Ureter (tissue), 1 donor: ENCODE measurements around the gene SGO2. TPM values are rescaled to one million over a fixed set of nuclear protein-coding genes. Genes with fewer than 3 reads are reported as not detected.

ENCODE experiments used
- DNase-seq: peaks from one replicate; pipeline ENCODE4 v3.0.0-alpha.2; 2020; ENCODE audit warnings: low spot score
- total RNA-seq: library from RNA; stranded (reverse); gene quantifications from one replicate; pipeline ENCODE4 v1.2.4, GENCODE V29; 2023
- donor health status: DM: yes; HTN: yes; CAD: no.

SGO2 gene, protein sequence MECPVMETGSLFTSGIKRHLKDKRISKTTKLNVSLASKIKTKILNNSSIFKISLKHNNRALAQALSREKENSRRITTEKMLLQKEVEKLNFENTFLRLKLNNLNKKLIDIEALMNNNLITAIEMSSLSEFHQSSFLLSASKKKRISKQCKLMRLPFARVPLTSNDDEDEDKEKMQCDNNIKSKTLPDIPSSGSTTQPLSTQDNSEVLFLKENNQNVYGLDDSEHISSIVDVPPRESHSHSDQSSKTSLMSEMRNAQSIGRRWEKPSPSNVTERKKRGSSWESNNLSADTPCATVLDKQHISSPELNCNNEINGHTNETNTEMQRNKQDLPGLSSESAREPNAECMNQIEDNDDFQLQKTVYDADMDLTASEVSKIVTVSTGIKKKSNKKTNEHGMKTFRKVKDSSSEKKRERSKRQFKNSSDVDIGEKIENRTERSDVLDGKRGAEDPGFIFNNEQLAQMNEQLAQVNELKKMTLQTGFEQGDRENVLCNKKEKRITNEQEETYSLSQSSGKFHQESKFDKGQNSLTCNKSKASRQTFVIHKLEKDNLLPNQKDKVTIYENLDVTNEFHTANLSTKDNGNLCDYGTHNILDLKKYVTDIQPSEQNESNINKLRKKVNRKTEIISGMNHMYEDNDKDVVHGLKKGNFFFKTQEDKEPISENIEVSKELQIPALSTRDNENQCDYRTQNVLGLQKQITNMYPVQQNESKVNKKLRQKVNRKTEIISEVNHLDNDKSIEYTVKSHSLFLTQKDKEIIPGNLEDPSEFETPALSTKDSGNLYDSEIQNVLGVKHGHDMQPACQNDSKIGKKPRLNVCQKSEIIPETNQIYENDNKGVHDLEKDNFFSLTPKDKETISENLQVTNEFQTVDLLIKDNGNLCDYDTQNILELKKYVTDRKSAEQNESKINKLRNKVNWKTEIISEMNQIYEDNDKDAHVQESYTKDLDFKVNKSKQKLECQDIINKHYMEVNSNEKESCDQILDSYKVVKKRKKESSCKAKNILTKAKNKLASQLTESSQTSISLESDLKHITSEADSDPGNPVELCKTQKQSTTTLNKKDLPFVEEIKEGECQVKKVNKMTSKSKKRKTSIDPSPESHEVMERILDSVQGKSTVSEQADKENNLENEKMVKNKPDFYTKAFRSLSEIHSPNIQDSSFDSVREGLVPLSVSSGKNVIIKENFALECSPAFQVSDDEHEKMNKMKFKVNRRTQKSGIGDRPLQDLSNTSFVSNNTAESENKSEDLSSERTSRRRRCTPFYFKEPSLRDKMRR
- total RNA-seq, result 1.7 TPM

DNA sequence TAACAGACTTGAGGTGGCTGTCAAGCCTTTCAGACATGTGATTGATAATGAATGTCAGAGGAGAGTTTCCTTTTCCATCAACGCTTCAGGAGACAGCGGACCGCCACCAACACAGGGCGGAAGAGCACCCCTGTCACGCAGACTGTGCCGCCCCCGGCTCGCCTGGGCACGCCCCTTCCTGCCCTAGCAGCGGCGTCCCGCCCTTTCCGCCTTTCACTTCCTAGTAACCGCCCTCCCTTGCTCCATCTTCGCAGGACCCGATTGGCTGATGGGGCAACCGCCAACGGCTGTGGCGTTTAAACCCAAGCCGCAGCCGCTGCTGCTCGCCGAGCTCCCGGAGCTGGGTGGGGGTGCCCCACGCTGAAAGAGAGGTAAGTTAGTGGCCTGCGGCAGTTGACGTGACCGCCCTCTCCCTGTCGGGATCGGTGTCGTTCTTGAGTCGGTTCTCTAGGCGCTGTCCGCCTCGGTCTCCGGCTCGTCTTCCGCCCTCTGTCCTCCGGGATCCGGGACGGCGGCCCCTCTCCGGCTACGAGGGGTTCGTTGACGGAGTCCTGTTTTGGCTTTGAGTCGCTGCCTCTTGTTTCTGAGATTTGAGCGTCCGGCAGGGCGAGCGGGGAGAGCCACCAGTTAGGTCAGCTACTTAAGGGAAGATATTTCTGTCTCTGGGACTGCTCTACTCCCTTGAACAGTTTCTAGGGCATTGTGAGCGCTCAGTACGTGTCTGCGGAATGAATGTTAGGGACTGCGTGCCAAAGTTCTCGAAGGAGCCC lies at the start of gene SGO2:
SGO2 (plus strand) TSS at position 326 of the 770 bp plus-strand sequence. CDS start 6,769 bp downstream, outside the sequence.
- DNase-seq, result peak; percentile 95

DNA sequence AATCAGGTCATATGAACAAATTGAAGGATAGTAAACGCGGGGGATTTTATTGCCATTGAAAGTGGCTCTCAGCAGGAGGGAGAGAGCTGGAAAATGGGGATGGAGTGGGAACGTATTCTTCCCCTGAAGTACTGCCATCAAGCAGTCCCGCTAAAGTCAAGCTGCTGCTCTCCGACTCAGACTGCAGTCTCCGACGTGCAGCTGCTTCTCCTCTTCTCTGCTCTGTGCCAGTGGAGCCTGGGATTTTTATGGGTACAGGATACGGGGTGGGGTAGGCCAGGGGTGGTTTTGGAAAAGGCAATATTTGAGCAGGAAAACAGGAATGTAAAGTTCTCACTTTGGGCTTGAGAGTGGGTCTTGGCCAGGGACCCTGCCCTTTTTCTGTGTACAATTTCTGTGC lies 49.2 kb upstream of the SGO2 start:
- DNase-seq, result no peak

DNA sequence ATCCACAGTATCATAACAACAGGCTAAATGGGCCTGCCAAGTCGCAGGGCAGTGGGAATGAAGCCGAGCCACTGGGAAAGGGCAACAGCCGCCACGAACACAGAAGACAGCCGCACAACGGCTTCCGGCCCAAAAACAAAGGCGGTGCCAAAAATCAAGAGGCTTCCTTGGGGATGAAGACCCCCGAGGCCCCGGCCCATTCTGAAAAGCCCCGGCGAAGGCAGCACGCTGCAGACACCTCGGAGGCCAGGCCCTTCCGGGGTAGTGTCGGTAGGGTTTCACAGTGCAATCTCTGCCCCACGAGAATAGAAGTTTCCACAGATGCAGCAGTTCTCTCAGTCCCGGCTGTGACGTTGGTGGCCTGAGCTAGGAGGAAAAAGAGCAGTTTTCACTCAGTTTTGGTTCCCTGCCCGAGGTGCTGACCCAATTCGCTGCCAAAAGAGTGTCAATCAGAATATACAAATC lies 48.3 kb upstream of the SGO2 start:
- DNase-seq, result no peak

DNA sequence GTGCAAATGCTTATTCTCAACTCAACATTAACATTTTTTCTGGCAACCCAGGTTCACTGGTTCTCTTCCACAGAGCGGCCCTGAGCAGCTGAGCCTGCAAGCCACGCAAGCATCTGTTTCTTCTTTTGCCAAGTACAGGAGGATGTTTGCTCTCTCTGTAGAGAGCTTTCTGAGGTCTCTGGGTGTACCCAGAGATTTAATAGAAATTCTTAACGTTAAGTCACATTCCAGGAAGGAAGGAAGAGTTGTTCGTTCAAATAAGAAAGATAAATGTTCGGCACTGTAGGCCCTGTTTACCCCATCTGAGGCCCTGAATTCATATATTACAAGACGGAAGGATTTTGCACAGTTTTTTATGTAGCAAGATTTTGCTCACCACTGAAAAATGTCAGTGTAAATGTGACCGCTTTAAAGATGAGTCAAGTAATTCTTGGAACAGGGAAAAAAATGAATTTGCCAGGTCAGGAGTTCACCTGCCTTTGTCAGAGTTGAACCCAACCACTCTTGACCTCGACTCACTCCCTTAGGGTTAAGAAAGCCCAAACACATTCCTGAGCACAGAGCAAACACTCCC lies 46.2 kb upstream of the SGO2 start:
- DNase-seq, result no peak

DNA sequence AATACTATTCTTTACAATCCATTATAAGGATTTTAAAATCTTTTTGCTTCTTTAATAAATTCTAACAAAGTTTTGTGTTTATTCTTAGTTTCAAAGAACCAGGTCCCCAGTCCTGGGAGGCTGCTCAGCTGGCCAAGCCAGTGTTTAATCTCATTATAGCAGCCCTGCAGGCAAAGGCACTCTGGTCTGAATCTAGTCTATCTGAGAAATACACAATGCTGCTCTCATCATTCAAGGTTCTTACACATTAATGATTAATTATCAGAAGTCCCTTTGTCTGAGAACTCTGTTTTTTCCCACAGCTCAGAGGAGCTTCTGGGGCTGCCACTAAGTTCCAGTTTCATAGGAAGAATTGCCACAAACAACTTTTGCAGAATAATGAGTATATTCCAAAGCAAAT lies 43.8 kb upstream of the SGO2 start:
- DNase-seq, result no peak

DNA sequence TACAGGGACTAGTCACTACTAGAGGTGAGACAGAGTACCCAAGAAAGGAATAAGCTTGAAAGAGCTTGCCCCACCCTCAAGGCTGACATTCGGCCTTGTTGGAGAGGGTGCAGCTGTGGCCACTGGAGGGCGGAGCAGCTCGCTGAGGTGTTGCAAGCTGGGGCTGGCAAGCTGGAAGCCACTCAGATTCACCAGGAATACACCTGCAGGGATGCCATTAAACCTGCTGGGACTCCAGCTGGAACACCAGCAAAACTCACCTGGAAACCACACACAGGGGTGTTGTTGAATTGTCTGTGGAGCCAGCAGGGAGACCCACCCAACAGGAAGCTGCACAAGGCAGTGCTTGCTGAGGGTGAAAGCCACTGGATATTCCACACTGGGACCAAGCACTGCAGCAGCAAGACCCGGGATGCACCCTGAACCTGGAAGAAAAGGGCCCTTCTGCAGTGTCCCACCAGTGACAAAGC lies 42.2 kb upstream of the SGO2 start:
- no peak for DNase-seq

DNA sequence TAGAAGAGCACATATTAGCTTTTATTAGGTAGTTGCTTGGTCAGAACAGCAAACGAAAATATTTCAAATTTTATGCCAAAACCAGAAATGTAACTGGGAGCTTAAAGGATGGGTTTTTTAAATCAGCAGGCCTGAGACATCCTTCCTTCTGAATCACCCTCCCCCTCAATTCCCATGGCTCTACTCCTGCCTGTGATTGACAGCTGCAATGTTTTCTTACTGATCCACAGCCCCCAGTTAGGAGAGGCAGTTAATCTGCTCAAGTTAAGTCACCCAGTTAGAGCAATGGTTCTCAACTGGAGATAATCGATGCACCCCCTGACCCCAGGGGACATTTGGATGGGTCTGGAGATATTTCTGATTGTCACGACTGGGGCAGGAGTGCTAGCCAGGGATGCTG lies 41.1 kb upstream of the SGO2 start:
- no peak for DNase-seq

DNA sequence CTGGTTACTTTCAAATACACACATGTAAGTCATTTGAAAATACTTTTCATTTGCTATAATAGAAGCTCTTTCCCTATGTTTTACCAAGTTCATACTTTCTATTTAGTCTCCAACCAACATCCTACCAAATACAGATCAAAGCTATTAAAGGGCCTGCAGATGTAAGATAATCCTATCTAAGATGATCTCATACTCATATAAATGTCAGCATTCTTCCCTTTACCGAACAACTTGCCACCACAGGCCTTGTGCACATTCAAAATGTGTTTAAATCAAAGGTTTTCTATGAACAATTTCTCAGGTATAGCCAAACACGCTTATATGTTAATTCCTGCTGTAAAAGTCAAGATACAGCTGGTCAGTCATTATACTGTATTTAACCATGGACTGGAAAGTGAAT lies 39.5 kb upstream of the SGO2 start:
- DNase-seq, result no peak

DNA sequence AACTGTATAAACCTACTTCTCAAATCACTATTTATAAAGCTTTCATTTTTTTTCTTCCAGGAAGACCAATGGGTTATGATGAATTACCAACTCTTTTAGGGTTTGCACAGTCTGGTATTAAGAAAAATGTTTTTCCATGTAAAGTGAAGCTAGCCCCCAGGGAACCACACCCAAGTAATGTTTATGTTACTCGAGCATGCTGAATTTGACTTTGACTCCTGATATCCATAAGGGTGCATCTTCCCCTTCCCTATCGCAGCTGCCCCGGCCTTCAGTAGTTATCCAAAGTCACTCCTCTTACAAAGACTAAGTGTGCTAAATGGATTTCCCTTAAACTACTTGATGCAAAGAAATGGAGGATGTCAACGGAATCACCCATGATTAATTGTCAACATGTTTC lies 37.8 kb upstream of the SGO2 start:
- no peak for DNase-seq

DNA sequence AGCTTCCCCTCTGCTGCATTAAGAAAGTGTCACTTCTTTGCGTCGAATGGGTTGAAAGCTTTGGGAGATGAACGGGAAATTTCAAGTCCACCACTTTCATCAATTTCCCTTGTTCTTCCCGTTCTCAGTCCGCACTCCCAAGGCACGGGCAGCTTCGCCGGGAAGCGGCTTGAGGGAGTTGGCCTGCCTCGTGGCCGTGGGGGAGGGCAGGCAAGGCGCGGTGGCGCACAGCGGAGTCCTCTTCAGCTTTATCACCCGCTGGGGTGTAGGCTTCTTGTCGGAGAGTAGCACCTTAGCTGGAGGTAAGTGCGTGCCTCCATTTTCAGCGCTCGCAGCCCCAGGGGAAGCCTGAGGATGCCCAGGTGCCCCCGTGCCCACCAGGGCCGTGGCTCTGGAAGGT lies 36.0 kb upstream of the SGO2 start:
- DNase-seq, result no peak

DNA sequence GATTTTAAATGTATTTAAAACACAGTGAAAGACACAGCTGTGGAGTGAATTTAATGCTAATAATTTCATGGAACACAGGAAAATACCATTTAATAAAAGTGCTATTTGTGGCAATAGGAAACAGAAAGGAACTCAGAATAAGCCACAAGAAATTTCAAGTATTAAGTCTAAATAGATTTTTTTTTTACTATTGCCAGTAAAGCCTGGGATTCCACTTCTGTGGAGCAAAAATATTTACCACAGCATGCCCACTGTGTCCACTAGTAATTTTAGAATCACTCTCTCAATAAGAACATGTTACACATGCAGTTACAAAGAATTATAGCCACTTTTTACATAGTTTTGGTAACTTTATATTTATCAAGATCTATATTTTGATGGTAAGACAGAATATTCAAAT lies 33.4 kb upstream of the SGO2 start:
- no peak for DNase-seq

DNA sequence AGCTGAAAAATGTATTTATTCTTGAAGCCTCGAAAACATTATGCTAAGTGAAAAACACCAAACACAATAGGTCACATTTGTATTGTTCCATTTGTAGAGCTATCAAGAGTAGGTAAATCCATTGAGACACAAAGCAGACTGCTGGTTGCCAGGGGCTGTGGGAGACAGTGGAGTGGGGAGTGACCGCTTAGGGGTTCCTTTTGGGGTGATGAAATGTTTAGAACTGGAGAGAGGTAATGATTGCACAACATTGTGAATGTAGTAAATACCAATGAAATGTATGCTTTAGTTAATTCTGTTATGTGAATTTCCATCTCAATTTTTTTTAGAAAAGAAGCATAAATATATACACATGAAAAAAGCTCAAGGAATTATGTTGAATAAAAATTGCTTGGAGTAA lies 32.0 kb upstream of the SGO2 start:
- no peak for DNase-seq

DNA sequence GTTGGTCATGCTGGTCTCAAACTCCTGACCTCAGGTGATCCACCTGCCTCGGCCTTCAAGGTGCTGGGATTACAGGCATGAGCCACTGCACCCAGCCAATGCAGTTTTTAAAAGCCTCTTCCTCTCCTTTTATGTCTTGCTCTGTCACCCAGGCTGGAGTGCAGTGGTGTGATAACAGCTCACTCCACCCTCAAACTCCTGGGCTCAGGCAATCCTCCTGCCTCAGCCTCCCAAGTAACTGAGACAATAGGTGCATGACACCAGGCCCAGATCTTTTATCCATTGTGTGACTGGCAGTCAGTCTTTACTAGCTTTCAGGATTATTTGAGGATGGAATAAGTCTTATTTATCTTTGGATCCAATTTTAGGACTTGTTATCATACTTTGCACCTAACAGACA lies 29.3 kb upstream of the SGO2 start:
- DNase-seq, result no peak

DNA sequence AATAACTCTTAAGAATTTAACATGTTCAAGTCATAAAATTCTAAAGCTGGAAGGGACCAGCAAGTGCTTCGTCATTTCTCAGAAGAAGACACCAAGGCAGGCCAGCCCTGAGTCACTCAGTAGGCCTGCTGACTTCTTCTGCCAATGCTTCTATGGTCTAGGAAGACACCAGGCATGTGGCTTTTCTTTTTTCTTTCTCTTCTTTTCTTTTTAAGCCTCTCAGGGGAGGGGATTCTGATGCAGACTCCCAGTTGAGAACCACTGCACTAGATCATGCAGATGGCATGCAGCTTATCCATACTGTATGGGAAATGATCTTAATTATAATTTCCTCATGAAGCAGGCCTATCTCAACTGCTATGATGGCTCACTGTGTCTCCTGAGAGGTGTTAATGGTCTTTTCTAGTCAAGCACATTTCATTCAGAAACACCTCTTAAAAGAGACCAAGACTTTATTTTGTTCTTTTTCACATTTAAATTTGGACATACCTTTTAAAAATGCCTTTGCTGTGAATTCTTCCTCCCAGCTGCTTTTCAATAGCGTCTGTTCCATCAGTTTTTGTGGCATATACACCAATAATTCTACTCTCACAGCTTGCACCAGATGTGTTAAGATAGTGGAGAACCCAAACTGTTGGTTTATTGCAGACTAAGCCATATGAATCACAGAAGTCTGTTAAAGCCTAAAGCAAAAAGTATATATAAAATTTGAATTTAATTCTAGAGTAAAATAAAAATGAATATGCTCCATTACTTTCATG lies 27.4 kb upstream of the SGO2 start:
- DNase-seq, result no peak

DNA sequence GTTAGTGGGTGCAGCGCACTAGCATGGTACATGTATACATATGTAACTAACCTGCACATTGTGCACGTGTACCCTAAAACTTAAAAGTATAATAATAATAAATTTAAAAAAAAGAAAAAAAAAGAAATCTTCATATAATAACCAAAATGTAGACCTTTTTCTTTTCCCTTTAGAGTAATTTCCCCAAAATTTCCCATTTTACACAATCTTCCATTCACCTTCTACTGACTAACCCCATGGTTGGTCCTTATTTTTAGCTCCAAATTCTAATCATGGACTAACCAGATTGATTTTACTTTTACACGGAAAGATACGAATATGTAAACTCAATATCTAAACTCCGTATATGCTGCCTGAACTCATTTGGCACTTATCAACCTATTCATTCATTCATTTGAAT lies 23.8 kb upstream of the SGO2 start:
- no peak for DNase-seq

DNA sequence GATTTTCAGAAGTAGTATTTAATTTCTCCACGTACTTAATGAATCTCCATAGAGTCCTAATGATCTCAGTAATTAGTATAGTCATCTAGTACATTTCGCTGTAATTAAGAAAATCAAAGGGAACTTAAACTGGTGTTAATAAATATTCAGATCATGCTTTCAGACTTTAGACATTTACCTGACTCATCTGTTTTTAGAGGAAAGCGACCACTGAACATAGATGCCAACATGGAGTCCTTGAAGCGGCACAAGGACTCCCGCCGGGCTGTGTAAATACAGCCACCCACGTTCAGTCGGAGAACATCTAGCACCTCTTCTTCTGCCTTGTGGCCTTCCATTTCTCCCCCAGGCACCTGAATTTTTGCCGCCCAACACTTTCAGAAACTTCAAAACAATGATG lies 19.3 kb upstream of the SGO2 start:
- no peak for DNase-seq

DNA sequence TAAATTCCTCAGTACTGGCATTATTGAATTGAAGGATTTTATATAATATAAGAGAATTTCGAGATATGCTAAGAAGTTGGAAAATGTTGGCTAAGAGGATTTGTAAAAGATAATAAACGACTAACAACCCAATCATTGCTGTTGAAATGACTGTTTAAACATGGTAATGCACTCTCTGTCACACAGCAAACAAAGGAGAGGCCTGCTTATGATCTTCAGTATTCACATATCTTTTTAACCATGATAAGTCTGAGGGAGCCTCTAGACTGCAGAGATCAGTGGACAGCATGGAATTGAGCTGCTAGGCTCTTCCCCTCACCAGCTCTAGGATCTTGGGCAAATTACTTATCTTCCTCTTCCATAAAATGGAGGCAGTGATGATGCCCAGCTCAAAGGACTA lies 18.8 kb upstream of the SGO2 start:
- DNase-seq, result no peak

DNA sequence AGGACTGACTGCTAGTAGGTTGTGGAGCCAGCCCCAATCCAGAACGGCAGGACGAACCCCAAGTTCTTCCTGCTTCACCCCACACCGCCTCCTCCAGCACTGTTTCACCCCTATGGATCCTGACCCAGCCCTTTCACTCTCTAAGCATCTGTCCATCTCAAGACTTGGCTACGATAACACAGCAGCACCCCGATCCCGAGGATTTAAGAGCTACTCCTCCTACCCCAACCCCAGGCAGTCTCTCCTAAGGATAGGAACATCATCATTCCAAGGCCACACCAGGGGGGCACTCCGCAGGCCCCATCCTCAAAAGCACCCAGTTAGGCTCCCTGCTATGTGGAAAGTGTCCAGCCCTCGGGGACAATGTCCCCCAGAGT lies 16.8 kb upstream of the SGO2 start:
- DNase-seq, result no peak

DNA sequence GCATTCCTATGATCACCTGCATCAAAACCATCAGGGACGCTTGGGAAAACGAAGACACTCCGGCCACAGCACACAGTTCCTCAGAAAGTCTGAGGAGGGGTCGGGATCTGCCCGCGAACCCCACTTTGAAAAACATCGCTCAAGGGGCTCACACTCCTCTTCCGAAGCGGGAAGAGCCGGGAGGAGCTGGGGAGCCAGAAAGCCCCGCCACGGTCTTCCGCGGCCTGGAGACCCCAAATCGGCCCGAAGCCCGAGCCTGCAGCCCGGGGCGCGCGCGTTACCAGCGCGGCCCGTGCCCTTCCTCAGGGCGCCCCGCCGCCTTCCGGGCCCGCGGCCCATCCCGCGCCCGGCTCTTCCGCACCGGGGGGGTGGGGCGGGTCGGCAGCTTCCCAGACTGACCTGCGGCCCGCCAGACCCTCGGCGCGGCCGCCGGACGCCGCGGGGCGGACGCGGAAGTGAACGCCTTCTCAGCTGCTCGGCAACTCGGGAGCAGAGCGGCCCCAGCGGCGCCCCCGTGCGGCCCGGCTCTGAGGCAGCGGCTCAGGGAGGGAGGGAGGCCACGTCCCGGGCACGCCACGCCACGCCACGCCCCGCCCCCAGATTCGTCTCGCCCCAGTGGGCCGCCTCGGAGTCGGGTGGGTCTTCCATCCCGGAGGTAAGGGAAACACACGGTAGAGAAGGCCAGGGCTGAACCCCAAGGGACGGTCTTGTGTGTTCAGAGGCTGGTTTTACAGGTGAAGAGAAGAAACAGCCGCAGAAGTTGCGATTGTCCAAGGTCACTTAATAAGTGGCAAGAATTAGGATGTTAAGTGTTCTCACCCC lies 16.2 kb upstream of the SGO2 start, which contains the start of gene KCTD18:
KCTD18 (minus strand) TSS at position 457 of the 822 bp plus-strand sequence. CDS start 3,052 bp downstream, outside the sequence.
- DNase-seq, result peak; percentile 95
